ENCODE results near the gene MKLN1.

DNA sequence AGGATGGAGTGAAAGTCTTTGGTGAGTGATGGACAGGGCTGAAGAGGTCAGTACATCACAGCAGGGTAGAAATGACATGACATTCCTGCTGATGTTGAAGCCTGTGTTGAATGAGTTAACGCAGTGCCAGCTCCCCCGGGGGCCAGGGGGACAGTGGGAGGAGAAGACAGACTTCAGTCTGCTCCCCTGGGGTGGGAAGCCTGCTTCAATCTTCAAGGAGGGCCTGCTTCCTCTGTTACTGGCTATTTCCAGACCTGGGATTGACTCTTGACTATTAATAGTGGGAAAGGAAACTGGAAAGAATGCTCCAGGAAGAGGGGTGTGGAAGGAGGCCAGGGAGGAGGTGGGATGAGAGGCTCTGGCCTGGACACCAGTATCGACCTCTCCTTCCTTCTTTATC is 201.5 kb downstream of the MKLN1 start:
- TF ChIP-seq, protein P1, sequence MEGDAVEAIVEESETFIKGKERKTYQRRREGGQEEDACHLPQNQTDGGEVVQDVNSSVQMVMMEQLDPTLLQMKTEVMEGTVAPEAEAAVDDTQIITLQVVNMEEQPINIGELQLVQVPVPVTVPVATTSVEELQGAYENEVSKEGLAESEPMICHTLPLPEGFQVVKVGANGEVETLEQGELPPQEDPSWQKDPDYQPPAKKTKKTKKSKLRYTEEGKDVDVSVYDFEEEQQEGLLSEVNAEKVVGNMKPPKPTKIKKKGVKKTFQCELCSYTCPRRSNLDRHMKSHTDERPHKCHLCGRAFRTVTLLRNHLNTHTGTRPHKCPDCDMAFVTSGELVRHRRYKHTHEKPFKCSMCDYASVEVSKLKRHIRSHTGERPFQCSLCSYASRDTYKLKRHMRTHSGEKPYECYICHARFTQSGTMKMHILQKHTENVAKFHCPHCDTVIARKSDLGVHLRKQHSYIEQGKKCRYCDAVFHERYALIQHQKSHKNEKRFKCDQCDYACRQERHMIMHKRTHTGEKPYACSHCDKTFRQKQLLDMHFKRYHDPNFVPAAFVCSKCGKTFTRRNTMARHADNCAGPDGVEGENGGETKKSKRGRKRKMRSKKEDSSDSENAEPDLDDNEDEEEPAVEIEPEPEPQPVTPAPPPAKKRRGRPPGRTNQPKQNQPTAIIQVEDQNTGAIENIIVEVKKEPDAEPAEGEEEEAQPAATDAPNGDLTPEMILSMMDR (IDR thresholded peaks at IDR 0.05) = no peak
- TF ChIP-seq POLR2A (IDR thresholded peaks at IDR 0.05) = no peak
